Adrenal gland (tissue), 12 donors: ENCODE measurements around the gene AGBL5. TPM values are rescaled to one million over a fixed set of nuclear protein-coding genes. Genes with fewer than 3 reads are reported as not detected.

Source experiments
- DNase-seq, 7 donors: peaks; one replicate each; pipeline ENCODE4 v3.0.0-alpha.2; 2019 to 2020
- H3K27ac ChIP-seq, 5 donors: fragments of 200-600 bp; sonication (generic) in 4 of 5; 1 replicate in 3 of 5; 2 replicates in 2 of 5; pipeline versions ENCODE4 v1.5.1 to v1.8.0; 2016 to 2020; ENCODE audit warnings: mild to moderate bottlenecking in 1 of 5
- H3K27me3 ChIP-seq: fragments of 200-600 bp; 2 replicates; pipeline ENCODE4 v1.8.0; 2021
- H3K36me3 ChIP-seq, 2 donors: fragments of 200-600 bp; replicated peaks in 1 of 2; 1 replicate in 1 of 2; 2 replicates in 1 of 2; pipeline versions ENCODE4 v1.5.1 to v1.8.0; 2018 to 2022
- H3K4me1 ChIP-seq, 2 donors: fragments of 200-600 bp; replicated peaks in 1 of 2; 1 replicate in 1 of 2; 2 replicates in 1 of 2; pipeline versions ENCODE4 v1.5.1 to v1.8.0; 2018 to 2021
- H3K4me3 ChIP-seq, 4 donors: fragments of 200-600 bp; sonication (generic) in 3 of 4; one replicate each; pipeline ENCODE4 v1.5.1; 2016 to 2018
- H3K9me3 ChIP-seq, 3 donors: fragments of 200-600 bp; sonication (generic) in 1 of 3; replicated peaks in 1 of 3; 1 replicate in 2 of 3; 2 replicates in 1 of 3; pipeline versions ENCODE4 v1.5.1 to v1.8.0; 2016 to 2021
- POLR2A ChIP-seq, 2 donors: fragments of 450-650 bp; IDR thresholded peaks; one replicate each; pipeline ENCODE4 v1.6.1; 2017; ENCODE audit warnings: antibody characterized with exemption in 2 of 2, mild to moderate bottlenecking in 2 of 2, moderate library complexity in 1 of 2
- WGBS, 4 donors: extraction: QIAGEN DNeasy Blood & Tissue Kit in 2 of 4; methylation state at CpG; one replicate each; pipeline versions ENCODE4 v1.1.5 to v1.1.7; 2013 to 2017; 5-methylcytosine and 5-hydroxymethylcytosine counted together
- intact Hi-C, 2 donors: fragments of 100-400 bp; cut with DNase I; formaldehyde crosslinking; loops; one replicate each; pipeline versions ENCODE4 v1.14.1 to v1.15.0; 2022 to 2023
- polyA plus RNA-seq, 3 donors: library from polyadenylated mRNA; stranded (reverse); fragments of 200-250 nt in 2 of 3; fragments of 350-450 nt in 1 of 3; fragmentation: Illumina TruSeq in 1 of 3; extraction: RNeasy Lipid Tissue Mini Kit (QIAGEN cat#74804) in 1 of 3; gene quantifications; one replicate each; pipeline ENCODE4 v1.2.3, GENCODE V29; 2013 to 2014
- total RNA-seq, 9 donors: library from RNA; depleted of rRNA in 4 of 9; stranded (reverse); fragments of >200 nt in 4 of 9; fragments of 120-200 nt in 1 of 9; fragmentation: NEBNext Ultra II Directional in 1 of 9; extraction: Animal tissue kit (Norgen Biotek cat#: 25700) in 1 of 9; gene quantifications; one replicate each; pipeline versions ENCODE4 v1.1.0 to v1.2.4, GENCODE V29; 2013 to 2023
- TF ChIP-seq, protein P1 (sequence below), 6 experiments: fragments of 450-650 bp in 4 of 6; fragments of 200-600 bp in 2 of 6; sonication (generic) in 1 of 6; IDR thresholded peaks; 1 replicate in 5 of 6; 2 replicates in 1 of 6; pipeline versions ENCODE4 v1.5.1 to v1.8.0; 2016 to 2021; ENCODE audit warnings: antibody characterized with exemption in 6 of 6, mild to moderate bottlenecking in 2 of 6, moderate library complexity in 1 of 6
- donor health status: healthy with polysubstance abuse.
- donor health status: Bipolar disorder and iron deficiency.
- donor health status: DM: yes; HTN: yes; CAD: no.
- donor health status: DM: no; HTN: no; CAD: no.
- donor health status: DM: no; HTN: no; CAD: no.
- donor health status: DM: yes; HTN: yes; CAD: no.

AGBL5 gene
- total and polyA plus RNA-seq, 12 donors, result 21.2 to 42.4 (median 30.6) TPM

DNA sequence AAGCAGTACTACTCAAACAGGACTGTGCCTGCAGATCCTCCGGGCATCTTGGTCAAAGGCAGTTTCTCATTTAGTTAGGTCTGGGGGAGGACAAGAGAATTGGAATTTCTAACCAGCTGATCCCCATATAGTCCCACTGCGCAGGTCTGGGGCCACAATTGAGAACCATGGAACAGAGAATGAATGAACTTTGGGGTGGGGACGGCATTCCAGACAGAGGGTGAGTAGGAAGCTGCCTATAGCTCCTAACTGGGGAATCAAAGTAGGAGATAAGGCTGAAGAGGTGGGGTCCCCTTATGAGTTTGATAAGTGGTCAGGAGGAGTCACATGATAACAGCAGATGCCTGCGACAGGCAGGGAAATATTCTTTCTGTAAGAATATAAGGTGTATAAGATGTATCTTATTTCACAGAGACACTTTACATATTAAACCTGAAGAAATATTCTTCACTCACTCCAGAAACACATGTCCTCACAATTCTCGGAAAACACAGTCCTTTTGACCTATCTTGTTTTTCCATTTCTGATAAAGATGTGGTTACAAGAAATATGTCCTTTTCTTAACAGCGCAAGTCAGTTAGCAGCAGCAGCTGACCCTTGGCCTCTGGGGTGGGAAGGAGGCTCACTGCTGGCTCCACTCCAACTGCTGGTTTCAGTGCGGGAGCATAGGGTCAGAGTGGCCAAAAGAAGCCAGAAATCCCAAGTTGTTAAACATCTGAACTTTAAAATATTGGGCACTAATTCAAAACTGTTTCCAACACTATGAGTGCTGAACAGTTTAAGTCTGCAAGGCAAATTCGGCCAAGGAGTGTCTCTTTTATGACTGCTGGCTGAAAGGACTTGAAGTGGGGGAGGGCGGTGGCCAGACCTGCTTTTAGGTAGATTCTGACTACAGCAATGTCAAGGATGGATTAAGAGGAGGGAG, 31.3 kb upstream of the AGBL5 start:
- Histone ChIP-seq H3K27ac (peak overlapping the region in 2 of 5 donors; percentile 41 to 75), H3K4me3 (no peak overlapping the region), H3K27me3 (no peaks in the 10 kb centered on the region), H3K4me1 (peaks cover 0 to 23% of the 10 kb centered on the region in 2 donors), H3K9me3 (no peaks in the 10 kb centered on the region), H3K36me3 (peaks cover 0 to 12% of the 10 kb centered on the region in 2 donors)
- WGBS, 4 donors, result 70 to 77% (median 72%) methylated on average over 9 of the region's 9 CpGs
- DNase-seq, result peak in 6 of 7 donors; percentile 46 to 81 (median 65)
- TF ChIP-seq, protein P1, sequence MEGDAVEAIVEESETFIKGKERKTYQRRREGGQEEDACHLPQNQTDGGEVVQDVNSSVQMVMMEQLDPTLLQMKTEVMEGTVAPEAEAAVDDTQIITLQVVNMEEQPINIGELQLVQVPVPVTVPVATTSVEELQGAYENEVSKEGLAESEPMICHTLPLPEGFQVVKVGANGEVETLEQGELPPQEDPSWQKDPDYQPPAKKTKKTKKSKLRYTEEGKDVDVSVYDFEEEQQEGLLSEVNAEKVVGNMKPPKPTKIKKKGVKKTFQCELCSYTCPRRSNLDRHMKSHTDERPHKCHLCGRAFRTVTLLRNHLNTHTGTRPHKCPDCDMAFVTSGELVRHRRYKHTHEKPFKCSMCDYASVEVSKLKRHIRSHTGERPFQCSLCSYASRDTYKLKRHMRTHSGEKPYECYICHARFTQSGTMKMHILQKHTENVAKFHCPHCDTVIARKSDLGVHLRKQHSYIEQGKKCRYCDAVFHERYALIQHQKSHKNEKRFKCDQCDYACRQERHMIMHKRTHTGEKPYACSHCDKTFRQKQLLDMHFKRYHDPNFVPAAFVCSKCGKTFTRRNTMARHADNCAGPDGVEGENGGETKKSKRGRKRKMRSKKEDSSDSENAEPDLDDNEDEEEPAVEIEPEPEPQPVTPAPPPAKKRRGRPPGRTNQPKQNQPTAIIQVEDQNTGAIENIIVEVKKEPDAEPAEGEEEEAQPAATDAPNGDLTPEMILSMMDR (IDR thresholded peaks at IDR 0.05), result no peak
- TF ChIP-seq POLR2A (IDR thresholded peaks at IDR 0.05), result no peak
- intact Hi-C loops, result loop anchor here in 1 of 2 donors (10.0 kb wide), 1 partner anchor 185 kb away; no protein-coding TSS in a partner anchor

DNA sequence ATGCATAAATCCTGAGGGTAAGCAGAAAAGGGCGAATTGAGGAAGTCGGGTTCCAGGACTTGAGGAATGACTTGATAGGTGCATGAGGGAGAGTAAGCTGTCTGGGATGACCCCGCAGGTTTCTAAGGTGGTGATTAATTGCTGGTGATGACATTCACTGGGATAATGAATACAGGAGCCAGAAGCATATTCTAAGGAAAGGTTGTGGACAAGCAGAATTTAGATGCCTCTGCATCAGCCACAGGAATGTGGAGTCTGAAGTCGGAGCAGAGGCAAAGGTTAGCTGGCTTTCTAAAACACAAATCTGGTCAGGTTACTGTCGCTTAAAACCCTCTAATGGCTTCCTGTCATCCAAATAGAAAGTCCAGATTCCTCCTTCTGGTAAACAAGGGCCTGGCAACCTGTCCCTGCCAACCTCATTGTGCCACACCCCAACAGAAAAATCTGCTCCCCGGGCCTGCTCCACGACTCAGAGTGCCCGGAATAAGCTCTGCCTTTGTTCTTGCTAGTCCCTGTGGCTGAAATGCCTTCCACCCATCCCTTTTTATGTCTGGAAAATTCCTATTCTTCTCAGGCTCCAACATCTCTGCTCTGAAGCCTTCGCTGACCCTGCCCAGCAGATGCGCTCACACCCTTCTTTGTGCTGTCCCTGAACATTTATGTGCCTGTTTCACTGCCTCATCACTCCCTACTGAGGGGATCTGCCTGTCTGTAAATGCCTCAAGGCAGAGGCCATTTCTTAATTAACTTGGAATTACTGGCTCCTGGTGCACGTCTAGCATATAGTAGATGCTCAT, 30.0 kb upstream of the AGBL5 start:
- Histone ChIP-seq H3K9me3 (no peaks in the 10 kb centered on the region), H3K36me3 (peaks cover 0 to 16% of the 10 kb centered on the region in 2 donors), H3K4me1 (peaks cover 0 to 13% of the 10 kb centered on the region in 2 donors), H3K27ac (peak overlapping the region in 1 of 5 donors; percentile 35), H3K4me3 (no peak overlapping the region), H3K27me3 (no peaks in the 10 kb centered on the region)
- 78 to 85% (median 83%) methylated on average over 11 of the region's 11 CpGs for WGBS, 4 donors
- TF ChIP-seq, protein P1 (IDR thresholded peaks at IDR 0.05), result no peak
- TF ChIP-seq POLR2A (IDR thresholded peaks at IDR 0.05), result no peak
- intact Hi-C loops, result no loop called here
- no peak for DNase-seq

DNA sequence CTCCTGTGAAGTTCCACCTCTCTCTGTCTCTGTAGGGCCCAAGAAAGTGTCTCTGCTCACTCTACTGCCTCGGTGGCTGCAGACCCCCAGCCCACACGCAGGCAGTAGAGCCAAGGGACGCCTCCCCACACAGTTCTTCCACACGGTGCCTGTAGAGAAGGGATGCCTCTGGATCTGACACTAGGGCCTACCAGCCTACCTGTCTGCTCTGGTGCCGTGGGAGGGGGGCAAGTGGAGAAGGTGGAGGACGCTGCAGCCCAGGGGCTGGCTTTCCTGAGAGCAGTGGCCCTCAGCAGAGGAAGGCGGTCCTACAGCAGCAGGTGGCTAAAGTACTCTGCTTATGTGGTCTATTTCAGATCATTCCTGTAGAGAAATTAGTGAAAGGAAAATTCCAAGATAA, 27.7 kb upstream of the AGBL5 start:
- H3K4me1 ChIP-seq, result peaks cover 0 to 6% of the 10 kb centered on the region in 2 donors
- peak in 1 of 7 donors; percentile 5 for DNase-seq
- intact Hi-C loops, result no loop called here
- H3K27ac ChIP-seq, result no peak overlapping the region
- peaks cover 0 to 17% of the 10 kb centered on the region in 2 donors for H3K36me3 ChIP-seq
- H3K4me3 ChIP-seq, result no peak overlapping the region
- no peaks in the 10 kb centered on the region for H3K27me3 ChIP-seq
- WGBS, 4 donors, result 90 to 97% (median 94%) methylated on average over 7 of the region's 7 CpGs
- H3K9me3 ChIP-seq, result no peaks in the 10 kb centered on the region
- no peak for TF ChIP-seq POLR2A (IDR thresholded peaks at IDR 0.05)
- TF ChIP-seq, protein P1 (IDR thresholded peaks at IDR 0.05), result no peak

DNA sequence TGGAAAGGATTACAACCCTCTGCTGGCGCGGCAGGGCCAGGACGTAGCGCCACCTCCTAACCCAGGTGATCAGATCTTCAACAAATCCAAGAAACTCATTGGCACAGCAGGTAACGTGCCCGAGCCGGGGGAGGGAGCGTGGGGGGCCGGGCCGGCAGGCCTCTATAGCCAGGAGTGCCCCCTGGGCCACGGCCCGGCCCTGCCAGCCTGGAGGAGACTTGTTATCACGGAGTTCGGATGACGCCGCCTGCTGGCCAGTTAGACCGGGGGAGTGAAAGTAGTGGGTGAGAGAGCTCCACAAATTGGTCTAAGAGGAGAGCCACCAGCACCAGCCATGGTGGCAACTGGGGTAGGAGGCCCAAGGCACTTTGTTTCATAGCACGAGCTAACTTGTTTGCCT, 27.3 kb upstream of the AGBL5 start:
- Histone ChIP-seq H3K27ac (no peak overlapping the region), H3K4me3 (no peak overlapping the region), H3K4me1 (peaks cover 0 to 6% of the 10 kb centered on the region in 2 donors), H3K9me3 (no peaks in the 10 kb centered on the region), H3K36me3 (peaks cover 0 to 17% of the 10 kb centered on the region in 2 donors), H3K27me3 (no peaks in the 10 kb centered on the region)
- peak in 1 of 7 donors; percentile 10 for DNase-seq
- 82 to 90% (median 87%) methylated on average over 16 to 18 of the region's 18 CpGs for WGBS, 4 donors
- TF ChIP-seq, protein P1 (IDR thresholded peaks at IDR 0.05), result no peak
- no peak for TF ChIP-seq POLR2A (IDR thresholded peaks at IDR 0.05)
- intact Hi-C loops, result no loop called here
